IMR-90 (cell line): ENCODE data around the gene PALLD. TPM values are rescaled to one million over a fixed set of nuclear protein-coding genes. Genes with fewer than 3 reads are reported as not detected.
A peak's percentile ranks its signal among the peaks of the same experiment; 100 is the strongest.

Experiments used
- ATAC-seq: fragments of 200-7000 bp; cut with Tn5 transposase; 2 replicates; pipeline ENCODE4 v1.9.1; 2020; ENCODE audit warnings: low read depth, mild to moderate bottlenecking, moderate library complexity
- BruUV-seq: library from RNA; stranded (reverse); fragments of 400-500 nt; replicated peaks from 2 replicates; lab custom pipeline; 2021; lab: Mats Ljungman, UMichigan
- CTCF ChIA-PET: fragments of 300-600 bp; formaldehyde crosslinking; extraction: SDS; loops from one replicate; lab custom pipeline; 2021; ENCODE audit warnings: antibody characterized with exemption; lab: Yijun Ruan, JAX
- POLR2A ChIA-PET: fragments of 300-600 bp; sonication (Branson Sonifier 250); formaldehyde crosslinking; loops from one replicate; lab custom pipeline; 2022; ENCODE audit warnings: antibody characterized with exemption; ENCODE audit not compliant: unreplicated experiment; lab: Charles Lee
- DNase-seq: peaks from one replicate; pipeline ENCODE4 v3.0.0; 2013
- H2AFZ ChIP-seq: replicated peaks from 2 replicates; pipeline ENCODE3; 2013; ENCODE audit warnings: low read length, mild to moderate bottlenecking; ENCODE audit not compliant: poor library complexity
- H2AK5ac ChIP-seq: 2 replicates; pipeline ENCODE4 v1.6.1; 2013; ENCODE audit warnings: low read depth, low read length, inconsistent platforms
- H2AK9ac ChIP-seq: replicated peaks from 2 replicates; pipeline ENCODE3; 2013; ENCODE audit warnings: mild to moderate bottlenecking, low read depth, low read length, moderate library complexity; ENCODE audit not compliant: poor library complexity
- H2BK120ac ChIP-seq: 2 replicates; pipeline ENCODE4 v1.6.1; 2013; ENCODE audit warnings: low read depth, low read length, inconsistent platforms
- H2BK15ac ChIP-seq: 3 replicates; pipeline ENCODE4 v1.6.1; 2013; ENCODE audit warnings: low read depth, low read length, inconsistent platforms
- H2BK20ac ChIP-seq: 2 replicates; pipeline ENCODE4 v1.6.1; 2013; ENCODE audit warnings: low read depth, mild to moderate bottlenecking, inconsistent platforms, low read length, moderate library complexity
- H2BK5ac ChIP-seq: 2 replicates; pipeline ENCODE4 v1.6.1; 2013; ENCODE audit warnings: mild to moderate bottlenecking, low read depth, low read length, inconsistent platforms; ENCODE audit not compliant: poor library complexity, severe bottlenecking
- H3K14ac ChIP-seq: replicated peaks from 2 replicates; pipeline ENCODE4 v1.6.1; 2013; ENCODE audit warnings: low read depth, low read length, inconsistent platforms
- H3K18ac ChIP-seq: 2 replicates; pipeline ENCODE4 v1.6.1; 2013; ENCODE audit warnings: low read depth, low read length, control low read depth
- H3K23ac ChIP-seq: 2 replicates; pipeline ENCODE4 v1.6.1; 2013; ENCODE audit warnings: low read depth, low read length, inconsistent platforms
- H3K27ac ChIP-seq: 2 replicates; pipeline ENCODE4 v1.5.1; 2013; ENCODE audit warnings: mild to moderate bottlenecking, control low read depth, low read length; ENCODE audit not compliant: insufficient read depth
- H3K27me3 ChIP-seq: 2 replicates; pipeline ENCODE4 v1.6.1; 2013; ENCODE audit warnings: low read length; ENCODE audit not compliant: control insufficient read depth, insufficient read depth
- H3K36me3 ChIP-seq: 2 replicates; pipeline ENCODE4 v1.6.1; 2013; ENCODE audit warnings: low read length, mixed read lengths; ENCODE audit not compliant: control insufficient read depth, insufficient read depth
- H3K4ac ChIP-seq: 2 replicates; pipeline ENCODE4 v1.6.1; 2013; ENCODE audit warnings: low read depth, low read length, inconsistent platforms
- H3K4me1 ChIP-seq: 2 replicates; pipeline ENCODE4 v1.6.1; 2013; ENCODE audit warnings: low read length, mixed read lengths; ENCODE audit not compliant: control insufficient read depth, insufficient read depth
- H3K4me2 ChIP-seq: 2 replicates; pipeline ENCODE4 v1.6.1; 2013; ENCODE audit warnings: low read depth, mild to moderate bottlenecking, control low read depth, low read length, moderate library complexity
- H3K4me3 ChIP-seq: 2 replicates; pipeline ENCODE4 v1.5.1; 2013; ENCODE audit warnings: low read depth, mild to moderate bottlenecking, control low read depth, low read length, moderate library complexity; ENCODE audit not compliant: insufficient read depth
- H3K56ac ChIP-seq: 2 replicates; pipeline ENCODE4 v1.6.1; 2013; ENCODE audit warnings: low read length, inconsistent platforms; ENCODE audit not compliant: insufficient read depth; ENCODE audit errors: extremely low read depth
- H3K79me1 ChIP-seq, 2 experiments: 2 replicates each; pipeline ENCODE4 v1.6.1; 2013; ENCODE audit warnings: low read length in 2 of 2, inconsistent platforms in 1 of 2, low read depth in 1 of 2
- H3K9ac ChIP-seq: 2 replicates; pipeline ENCODE4 v1.6.1; 2013; ENCODE audit warnings: low read depth, low read length, control low read depth
- H3K9me1 ChIP-seq: 2 replicates; pipeline ENCODE4 v1.6.1; 2013; ENCODE audit warnings: low read length, inconsistent platforms; ENCODE audit not compliant: insufficient read depth
- H3K9me3 ChIP-seq: 2 replicates; pipeline ENCODE4 v1.6.1; 2013; ENCODE audit warnings: low read length; ENCODE audit not compliant: control insufficient read depth, insufficient read depth
- H4K20me1 ChIP-seq: 2 replicates; pipeline ENCODE4 v1.6.1; 2013; ENCODE audit warnings: low read length, inconsistent platforms; ENCODE audit not compliant: insufficient read depth
- H4K5ac ChIP-seq: 2 replicates; pipeline ENCODE4 v1.6.1; 2013; ENCODE audit warnings: mild to moderate bottlenecking, low read depth, low read length, control low read depth
- H4K8ac ChIP-seq, 2 experiments: 2 replicates each; pipeline ENCODE4 v1.6.1; 2013; ENCODE audit warnings: low read depth in 2 of 2, low read length in 2 of 2, control low read depth in 1 of 2, inconsistent platforms in 1 of 2
- H4K91ac ChIP-seq: 2 replicates; pipeline ENCODE4 v1.6.1; 2013; ENCODE audit warnings: low read depth, low read length, inconsistent platforms; ENCODE audit not compliant: insufficient read depth
- CEBPB ChIP-seq: IDR thresholded peaks from 2 replicates; pipeline ENCODE4 v1.6.1; 2012; ENCODE audit warnings: low read depth, low read length, improper control_type of control experiment
- CTCF ChIP-seq: conservative IDR thresholded peaks from 2 replicates; pipeline ENCODE4 v1.5.1; 2012; ENCODE audit warnings: mild to moderate bottlenecking, low read depth, low read length, improper control_type of control experiment
- FOS ChIP-seq: fragments of 150-350 bp; IDR thresholded peaks from 2 replicates; pipeline ENCODE4 v1.6.1; 2016; ENCODE audit warnings: low read depth, low read length
- MAFK ChIP-seq: IDR thresholded peaks from 2 replicates; pipeline ENCODE4 v1.6.1; 2012; ENCODE audit warnings: low read depth, low read length, improper control_type of control experiment
- NFE2L2 ChIP-seq: fragments of 150-350 bp; IDR thresholded peaks from 2 replicates; pipeline ENCODE4 v1.6.1; 2016; ENCODE audit warnings: low read depth, mild to moderate bottlenecking, low read length
- RCOR1 ChIP-seq: IDR thresholded peaks from 2 replicates; pipeline ENCODE4 v1.6.1; 2012; ENCODE audit warnings: mild to moderate bottlenecking, low read length, improper control_type of control experiment; ENCODE audit not compliant: insufficient replicate concordance
- RFX5 ChIP-seq: IDR thresholded peaks from 2 replicates; pipeline ENCODE4 v1.8.0; 2012; ENCODE audit warnings: low read depth, mild to moderate bottlenecking, low read length, moderate library complexity
- SMC3 ChIP-seq: fragments of 150-350 bp; IDR thresholded peaks from 2 replicates; pipeline ENCODE4 v1.6.1; 2016; ENCODE audit warnings: low read depth, mild to moderate bottlenecking, antibody characterized with exemption, low read length, moderate library complexity
- USF2 ChIP-seq: fragments of 150-350 bp; IDR thresholded peaks from 2 replicates; pipeline ENCODE4 v1.6.1; 2017; ENCODE audit warnings: mild to moderate bottlenecking, antibody characterized with exemption, low read length, low read depth
- WGBS, 2 experiments: methylation state at CpG; one replicate each; pipeline versions ENCODE4 v1.1.5 to v1.1.7; 2013; ENCODE audit warnings: missing lambda C conversion rate in 2 of 2; ENCODE audit not compliant: insufficient read length in 1 of 2; ENCODE audit errors: extremely low coverage in 2 of 2; 5-methylcytosine and 5-hydroxymethylcytosine counted together
- dilution Hi-C: fragments of 300-500 bp; cut with HindIII; formaldehyde crosslinking; loops from one replicate; pipeline ENCODE4 v1.14.3; 2018; ENCODE audit warnings: low sequenced_read_pairs; ENCODE audit not compliant: unreplicated experiment
- in situ Hi-C: fragments of 300-500 bp; cut with MboI; formaldehyde crosslinking; loops from 3 replicates; pipeline ENCODE4 v1.14.3; 2019; ENCODE audit warnings: low sequenced_read_pairs, inconsistent platforms, mixed read lengths
- intact Hi-C: fragments of 100-400 bp; cut with micrococcal nuclease; formaldehyde crosslinking; loops from 2 replicates; pipeline ENCODE4 v1.10.0; 2022
- polyA plus RNA-seq, 3 experiments: library from polyadenylated mRNA; depleted of rRNA; stranded (reverse); fragments of >200 nt; gene quantifications; 2 replicates each; pipeline ENCODE4 v1.2.3, GENCODE V29; 2012; ENCODE audit warnings: low replicate concordance in 1 of 3
- total RNA-seq: library from RNA; depleted of rRNA; stranded (reverse); fragments of >200 nt; gene quantifications from 2 replicates; pipeline ENCODE4 v1.2.3, GENCODE V29; 2012

Gene PALLD
- total and polyA plus RNA-seq, 2 of the 4 experiments (the other 2 are of a cell fraction) = 91.0 to 91.9 TPM

- Histone ChIP-seq H4K5ac (no peak overlapping the region), H3K9me1 (no peaks in the 10 kb centered on the region), H3K56ac (no peak overlapping the region), H3K9me3 (no peaks in the 10 kb centered on the region), H3K36me3 (no peaks in the 10 kb centered on the region), H3K79me1 (no peaks in the 10 kb centered on the region), H3K23ac (no peak overlapping the region), H3K14ac (no peak overlapping the region), H3K4me1 (peaks cover 2% of the 10 kb centered on the region), H4K8ac (no peak overlapping the region), H2BK15ac (no peak overlapping the region), H3K4me2 (no peak overlapping the region), H2BK120ac (no peak overlapping the region), H4K20me1 (no peaks in the 10 kb centered on the region), H2AK9ac (no peak overlapping the region), H3K27me3 (no peaks in the 10 kb centered on the region), H2AFZ (no peak overlapping the region), H3K4ac (no peak overlapping the region), H3K27ac (no peak overlapping the region), H2BK5ac (no peak overlapping the region), H3K9ac (no peak overlapping the region), H3K4me3 (no peak overlapping the region), H3K18ac (no peak overlapping the region), H2AK5ac (no peak overlapping the region), H4K91ac (no peak overlapping the region), H2BK20ac (0 out of 2 replicates have a peak overlapping the region, but pooled peaks have one; percentile 26)
- ATAC-seq = no peak
- ChIA-PET CTCF (no interaction called here), POLR2A (no interaction called here)
- no peak for TF ChIP-seq RFX5
- no peak for TF ChIP-seq CEBPB
- no peak for TF ChIP-seq MAFK
- no peak for TF ChIP-seq SMC3
- TF ChIP-seq USF2 = no peak
- TF ChIP-seq NFE2L2 = no peak
- TF ChIP-seq RCOR1 = no peak
- no peak for TF ChIP-seq CTCF
- no peak for TF ChIP-seq FOS
- intact Hi-C loops (no loop called here), in situ Hi-C loops (loop anchor here (25.0 kb wide), 2 partner anchors 96 to 321 kb away; no protein-coding TSS in a partner anchor), dilution Hi-C loops (no loop called here)
- no CpG with 5 or more reads among the region's 3 CpGs for WGBS, 2 experiments
- BruUV-seq = no TSS peak
- no peak for DNase-seq
Observed at GRCh38 chr4:168508683-168509082, 11.8 kb downstream of the PALLD start.
